ENCODE measurements around the gene CGREF1. TPM values are rescaled to one million over a fixed set of nuclear protein-coding genes. Genes with fewer than 3 reads are reported as not detected.

CGREF1 gene
- total and polyA plus RNA-seq, 2 donors (not counting 3 experiments of a cell fraction or from before 2014, with no cell fraction given), result 2.9 to 5.8 TPM

GRCh38 chr2:27065128-27065527, 53.8 kb downstream of the CGREF1 start:
- Histone ChIP-seq H4K20me1 (replicated peaks; ENCODE audit: control insufficient read depth, extremely low read depth, insufficient read depth, low read length) (no peaks in the 10 kb centered on the region), H3K27ac (ENCODE audit: insufficient read depth, low read depth, low read length) (no peak overlapping the region), H2AFZ (ENCODE audit: low read depth, low read length) (no peak overlapping the region), H3K79me2 (ENCODE audit: control insufficient read depth, insufficient read depth, low read length) (peaks cover 22% of the 10 kb centered on the region), H3K4me2 (ENCODE audit: insufficient read depth, low read length) (no peak overlapping the region), H3K36me3 (ENCODE audit: control insufficient read depth in 2 of 2, extremely low read depth in 1 of 2, insufficient read depth in 2 of 2, low read length in 2 of 2) (peaks cover 13 to 28% of the 10 kb centered on the region in 2 experiments), H3K9me1 (replicated peaks; ENCODE audit: control insufficient read depth, extremely low read depth, insufficient read depth, low read length) (no peaks in the 10 kb centered on the region), H3K9me3 (replicated peaks; ENCODE audit: control insufficient read depth, insufficient read depth, low read length) (no peaks in the 10 kb centered on the region), H3K27me3 (ENCODE audit: control insufficient read depth in 2 of 2, insufficient read depth in 2 of 2, low read length in 2 of 2) (no peaks in the 10 kb centered on the region), H3K4me3 (replicated peaks in 1 of 3; ENCODE audit: insufficient read depth in 1 of 3, low read depth in 1 of 3, low read length in 3 of 3) (no peak overlapping the region), H3K4me1 (ENCODE audit: control insufficient read depth, extremely low read depth, insufficient read depth, low read length) (peaks cover 24% of the 10 kb centered on the region), H3K9ac (replicated peaks; ENCODE audit: extremely low read depth, insufficient read depth, low read length) (no peak overlapping the region)
- ChIA-PET POLR2A (no interaction called here), CTCF (interaction anchor here (1.2 kb wide), 1 partner anchor 15 kb away, joined by 3 read pairs; no protein-coding TSS in a partner anchor)
- intact Hi-C loops (cut with micrococcal nuclease) (no loop called here), dilution Hi-C loops (cut with MboI; ENCODE audit: extremely low pct_ligation_motif_present, low sequenced_read_pairs) (no loop called here)
- no peak for TF ChIP-seq POLR2A (IDR thresholded peaks at IDR 0.05; ENCODE audit: low read depth, low read length)
- TF ChIP-seq JUN (IDR thresholded peaks at IDR 0.05; ENCODE audit: borderline replicate concordance, insufficient read depth, insufficient read length, low read depth), result no peak
- no peak for TF ChIP-seq MYC (IDR thresholded peaks at IDR 0.05; ENCODE audit: low read depth, low read length)
- no peak for TF ChIP-seq GATA2 (IDR thresholded peaks at IDR 0.05; ENCODE audit: insufficient read depth, insufficient read length, low read depth, low read length)
- no peak for TF ChIP-seq FOS (IDR thresholded peaks at IDR 0.05; ENCODE audit: borderline replicate concordance, insufficient read depth, low read length)
- TF ChIP-seq, protein P1, sequence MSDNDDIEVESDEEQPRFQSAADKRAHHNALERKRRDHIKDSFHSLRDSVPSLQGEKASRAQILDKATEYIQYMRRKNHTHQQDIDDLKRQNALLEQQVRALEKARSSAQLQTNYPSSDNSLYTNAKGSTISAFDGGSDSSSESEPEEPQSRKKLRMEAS (IDR thresholded peaks at IDR 0.05; ENCODE audit: insufficient read depth, insufficient read length), result no peak
- no peak for TF ChIP-seq CTCF (IDR thresholded peaks at IDR 0.05; ENCODE audit: extremely low read depth in 1 of 2, insufficient read depth in 1 of 2, low read depth in 1 of 2, low read length in 2 of 2)
- no peak for TF ChIP-seq EZH2 (IDR thresholded peaks at IDR 0.05; ENCODE audit: borderline replicate concordance, low read depth, low read length, severe bottlenecking)
- no peak for TF ChIP-seq POLR2AphosphoS5 (IDR thresholded peaks at IDR 0.05; ENCODE audit: insufficient read depth, low read depth, low read length)
- BruUV-seq (replicated peaks), result no TSS peak
- FAIRE-seq (no peak), DNase-seq (ENCODE audit: low read depth, low spot score) (no peak)

All from endothelial cell of umbilical vein (primary cell).